ENCODE results near the gene RELL2.

Gene RELL2

GRCh38 chr5:141598391-141599345 is 38.1 kb upstream of the RELL2 start:
- Histone ChIP-seq H3K4ac (ENCODE audit: low read depth, low read length) (no peak overlapping the region), H3K18ac (ENCODE audit: low read length) (no peak overlapping the region), H2BK5ac (ENCODE audit: low read length) (no peak overlapping the region), H4K8ac (ENCODE audit: low read depth, low read length) (no peak overlapping the region), H3K4me2 (ENCODE audit: low read length) (no peak overlapping the region), H3K23ac (ENCODE audit: low read length) (no peak overlapping the region), H3K27ac (ENCODE audit: low read depth, low read length) (no peak overlapping the region), H2BK15ac (replicated peaks; ENCODE audit: low read depth) (no peak overlapping the region), H3K79me1 (ENCODE audit: low read length) (peaks cover 20% of the 10 kb centered on the region), H3K4me3 (ENCODE audit: low read length) (no peak overlapping the region), H3K79me2 (ENCODE audit: control insufficient read depth, insufficient read depth, low read length) (peaks cover 42% of the 10 kb centered on the region), H3K9ac (ENCODE audit: low read length) (no peak overlapping the region), H2AK5ac (ENCODE audit: low read length) (no peak overlapping the region), H3K27me3 (ENCODE audit: insufficient read depth, low read length, poor library complexity) (no peaks in the 10 kb centered on the region), H4K5ac (ENCODE audit: low read length) (no peak overlapping the region), H3K36me3 (ENCODE audit: control insufficient read depth, insufficient read depth, low read length) (no peaks in the 10 kb centered on the region), H3K4me1 (ENCODE audit: control insufficient read depth, low read depth, low read length) (no peaks in the 10 kb centered on the region), H3K56ac (ENCODE audit: low read length) (no peak overlapping the region), H2BK120ac (ENCODE audit: low read depth, low read length) (no peak overlapping the region)
- DNase-seq: no peak
- no CpG with 5 or more reads among the region's 3 CpGs for WGBS (ENCODE audit: extremely low coverage, insufficient coverage, low lambda C conversion rate)

GRCh38 chr5:141602606-141603005 is 34.2 kb upstream of the RELL2 start:
- no peak overlapping the region for H2AK5ac ChIP-seq (ENCODE audit: low read length)
- H3K56ac ChIP-seq (ENCODE audit: low read length): no peak overlapping the region
- H3K23ac ChIP-seq (ENCODE audit: low read length): no peak overlapping the region
- WGBS (ENCODE audit: extremely low coverage, insufficient coverage, low lambda C conversion rate): no CpG with 5 or more reads among the region's 1 CpG
- no peaks in the 10 kb centered on the region for H3K36me3 ChIP-seq (ENCODE audit: control insufficient read depth, insufficient read depth, low read length)
- no peak overlapping the region for H3K4ac ChIP-seq (ENCODE audit: low read depth, low read length)
- no peak overlapping the region for H4K5ac ChIP-seq (ENCODE audit: low read length)
- H2BK15ac ChIP-seq (replicated peaks; ENCODE audit: low read depth): no peak overlapping the region
- H4K8ac ChIP-seq (ENCODE audit: low read depth, low read length): no peak overlapping the region
- H3K27ac ChIP-seq (ENCODE audit: low read depth, low read length): no peak overlapping the region
- H3K27me3 ChIP-seq (ENCODE audit: insufficient read depth, low read length, poor library complexity): no peaks in the 10 kb centered on the region
- peaks cover 17% of the 10 kb centered on the region for H3K79me1 ChIP-seq (ENCODE audit: low read length)
- no peak overlapping the region for H3K18ac ChIP-seq (ENCODE audit: low read length)
- no peaks in the 10 kb centered on the region for H3K4me1 ChIP-seq (ENCODE audit: control insufficient read depth, low read depth, low read length)
- H3K4me3 ChIP-seq (ENCODE audit: low read length): no peak overlapping the region
- H3K79me2 ChIP-seq (ENCODE audit: control insufficient read depth, insufficient read depth, low read length): peaks cover 51% of the 10 kb centered on the region
- H2BK120ac ChIP-seq (ENCODE audit: low read depth, low read length): no peak overlapping the region
- no peak for DNase-seq
- no peak overlapping the region for H3K4me2 ChIP-seq (ENCODE audit: low read length)
- no peak overlapping the region for H2BK5ac ChIP-seq (ENCODE audit: low read length)
- no peak overlapping the region for H3K9ac ChIP-seq (ENCODE audit: low read length)

GRCh38 chr5:141603923-141604717 is 32.7 kb upstream of the RELL2 start:
- peak; percentile 95 for DNase-seq
- Histone ChIP-seq H3K27ac (ENCODE audit: low read depth, low read length) (no peak overlapping the region), H2BK120ac (ENCODE audit: low read depth, low read length) (no peak overlapping the region)

GRCh38 chr5:141605523-141606277 is 31.1 kb upstream of the RELL2 start:
- Histone ChIP-seq H3K27me3 (ENCODE audit: insufficient read depth, low read length, poor library complexity) (no peaks in the 10 kb centered on the region), H3K4me2 (ENCODE audit: low read length) (no peak overlapping the region), H3K79me1 (ENCODE audit: low read length) (peaks cover 8% of the 10 kb centered on the region), H3K27ac (ENCODE audit: low read depth, low read length) (no peak overlapping the region), H3K4me1 (ENCODE audit: control insufficient read depth, low read depth, low read length) (no peaks in the 10 kb centered on the region), H4K5ac (ENCODE audit: low read length) (no peak overlapping the region), H3K23ac (ENCODE audit: low read length) (no peak overlapping the region), H3K9ac (ENCODE audit: low read length) (no peak overlapping the region), H2AK5ac (ENCODE audit: low read length) (no peak overlapping the region), H3K4ac (ENCODE audit: low read depth, low read length) (no peak overlapping the region), H3K4me3 (ENCODE audit: low read length) (no peak overlapping the region), H3K56ac (ENCODE audit: low read length) (no peak overlapping the region), H2BK5ac (ENCODE audit: low read length) (no peak overlapping the region), H2BK120ac (ENCODE audit: low read depth, low read length) (no peak overlapping the region), H3K18ac (ENCODE audit: low read length) (peak overlapping the region; percentile 18), H4K8ac (ENCODE audit: low read depth, low read length) (no peak overlapping the region), H2BK15ac (replicated peaks; ENCODE audit: low read depth) (no peak overlapping the region), H3K36me3 (ENCODE audit: control insufficient read depth, insufficient read depth, low read length) (no peaks in the 10 kb centered on the region), H3K79me2 (ENCODE audit: control insufficient read depth, insufficient read depth, low read length) (peaks cover 52% of the 10 kb centered on the region)
- no CpG with 5 or more reads among the region's 6 CpGs for WGBS (ENCODE audit: extremely low coverage, insufficient coverage, low lambda C conversion rate)
- DNase-seq: no peak

More at GRCh38 chr5:141603923-141604717, 32.7 kb upstream of the RELL2 start:
- Histone ChIP-seq H2BK5ac (ENCODE audit: low read length) (no peak overlapping the region), H3K27me3 (ENCODE audit: insufficient read depth, low read length, poor library complexity) (no peaks in the 10 kb centered on the region), H3K23ac (ENCODE audit: low read length) (no peak overlapping the region), H4K8ac (ENCODE audit: low read depth, low read length) (no peak overlapping the region), H2BK15ac (replicated peaks; ENCODE audit: low read depth) (no peak overlapping the region), H3K79me1 (ENCODE audit: low read length) (peaks cover 12% of the 10 kb centered on the region), H3K4me3 (ENCODE audit: low read length) (no peak overlapping the region), H3K18ac (ENCODE audit: low read length) (no peak overlapping the region), H3K9ac (ENCODE audit: low read length) (no peak overlapping the region), H3K4me2 (ENCODE audit: low read length) (no peak overlapping the region), H3K4me1 (ENCODE audit: control insufficient read depth, low read depth, low read length) (no peaks in the 10 kb centered on the region), H3K56ac (ENCODE audit: low read length) (no peak overlapping the region), H3K4ac (ENCODE audit: low read depth, low read length) (no peak overlapping the region), H3K36me3 (ENCODE audit: control insufficient read depth, insufficient read depth, low read length) (no peaks in the 10 kb centered on the region), H4K5ac (ENCODE audit: low read length) (no peak overlapping the region), H3K79me2 (ENCODE audit: control insufficient read depth, insufficient read depth, low read length) (peaks cover 55% of the 10 kb centered on the region), H2AK5ac (ENCODE audit: low read length) (no peak overlapping the region)
- no CpG with 5 or more reads among the region's 6 CpGs for WGBS (ENCODE audit: extremely low coverage, insufficient coverage, low lambda C conversion rate)

- DNase-seq: no peak
- H3K18ac ChIP-seq (ENCODE audit: low read length): no peak overlapping the region
- H3K79me2 ChIP-seq (ENCODE audit: control insufficient read depth, insufficient read depth, low read length): peaks cover 60% of the 10 kb centered on the region
- H2BK5ac ChIP-seq (ENCODE audit: low read length): no peak overlapping the region
- peaks cover 6% of the 10 kb centered on the region for H3K79me1 ChIP-seq (ENCODE audit: low read length)
- no peaks in the 10 kb centered on the region for H3K27me3 ChIP-seq (ENCODE audit: insufficient read depth, low read length, poor library complexity)
- no peak overlapping the region for H3K4me3 ChIP-seq (ENCODE audit: low read length)
- H3K4ac ChIP-seq (ENCODE audit: low read depth, low read length): no peak overlapping the region
- no CpG with 5 or more reads among the region's 2 CpGs for WGBS (ENCODE audit: extremely low coverage, insufficient coverage, low lambda C conversion rate)
- no peak overlapping the region for H3K4me2 ChIP-seq (ENCODE audit: low read length)
- H2BK120ac ChIP-seq (ENCODE audit: low read depth, low read length): no peak overlapping the region
- H3K4me1 ChIP-seq (ENCODE audit: control insufficient read depth, low read depth, low read length): no peaks in the 10 kb centered on the region
- no peak overlapping the region for H3K23ac ChIP-seq (ENCODE audit: low read length)
- H4K5ac ChIP-seq (ENCODE audit: low read length): no peak overlapping the region
- no peak overlapping the region for H2BK15ac ChIP-seq (replicated peaks; ENCODE audit: low read depth)
- H3K56ac ChIP-seq (ENCODE audit: low read length): no peak overlapping the region
- no peak overlapping the region for H3K27ac ChIP-seq (ENCODE audit: low read depth, low read length)
- no peak overlapping the region for H2AK5ac ChIP-seq (ENCODE audit: low read length)
- H3K36me3 ChIP-seq (ENCODE audit: control insufficient read depth, insufficient read depth, low read length): no peaks in the 10 kb centered on the region
- H4K8ac ChIP-seq (ENCODE audit: low read depth, low read length): no peak overlapping the region
- no peak overlapping the region for H3K9ac ChIP-seq (ENCODE audit: low read length)
Observed at GRCh38 chr5:141608046-141608445, 28.8 kb upstream of the RELL2 start.

All from mesendoderm (in vitro differentiated cells).